ENCODE results near the gene XKR7. TPM values are rescaled to one million over a fixed set of nuclear protein-coding genes. Genes with fewer than 3 reads are reported as not detected.
A peak's percentile ranks its signal among the peaks of the same experiment; 100 is the strongest.

Gene XKR7
- total RNA-seq, 4 donors from 2014 or later, result not detected

DNA sequence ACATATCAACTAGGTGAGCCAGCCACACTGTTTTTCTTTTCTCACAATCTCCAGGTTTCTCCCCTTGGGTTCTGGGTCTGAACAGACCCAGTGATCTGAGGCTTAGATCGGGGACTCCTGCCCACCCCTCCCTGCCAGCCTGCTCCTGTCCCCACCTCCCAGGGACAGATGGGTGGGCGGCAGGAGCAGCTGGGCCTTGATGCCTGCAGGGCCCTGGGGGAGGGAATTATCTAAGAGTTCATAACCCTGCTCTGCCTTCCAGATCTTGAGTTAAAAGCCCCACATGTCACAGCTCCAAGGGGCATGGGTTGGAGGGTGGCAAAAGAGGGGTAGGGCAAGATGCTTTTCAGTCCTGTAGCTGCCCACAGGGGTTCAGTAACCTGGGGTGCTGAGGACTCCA is 5.2 kb upstream of the XKR7 start:
- Histone ChIP-seq H3K27me3 (peaks cover 62% of the 10 kb centered on the region), H3K4me1 (peaks cover under 1% of the 10 kb centered on the region), H3K9me3 (no peaks in the 10 kb centered on the region), H3K36me3 (no peaks in the 10 kb centered on the region), H3K27ac (no peak overlapping the region), H3K4me3 (no peak overlapping the region)
- no peak for DNase-seq (ENCODE audit: low spot score in 2 of 2)
- 14% methylated on average over 2 of the region's 2 CpGs for WGBS
- TF ChIP-seq, protein P1, sequence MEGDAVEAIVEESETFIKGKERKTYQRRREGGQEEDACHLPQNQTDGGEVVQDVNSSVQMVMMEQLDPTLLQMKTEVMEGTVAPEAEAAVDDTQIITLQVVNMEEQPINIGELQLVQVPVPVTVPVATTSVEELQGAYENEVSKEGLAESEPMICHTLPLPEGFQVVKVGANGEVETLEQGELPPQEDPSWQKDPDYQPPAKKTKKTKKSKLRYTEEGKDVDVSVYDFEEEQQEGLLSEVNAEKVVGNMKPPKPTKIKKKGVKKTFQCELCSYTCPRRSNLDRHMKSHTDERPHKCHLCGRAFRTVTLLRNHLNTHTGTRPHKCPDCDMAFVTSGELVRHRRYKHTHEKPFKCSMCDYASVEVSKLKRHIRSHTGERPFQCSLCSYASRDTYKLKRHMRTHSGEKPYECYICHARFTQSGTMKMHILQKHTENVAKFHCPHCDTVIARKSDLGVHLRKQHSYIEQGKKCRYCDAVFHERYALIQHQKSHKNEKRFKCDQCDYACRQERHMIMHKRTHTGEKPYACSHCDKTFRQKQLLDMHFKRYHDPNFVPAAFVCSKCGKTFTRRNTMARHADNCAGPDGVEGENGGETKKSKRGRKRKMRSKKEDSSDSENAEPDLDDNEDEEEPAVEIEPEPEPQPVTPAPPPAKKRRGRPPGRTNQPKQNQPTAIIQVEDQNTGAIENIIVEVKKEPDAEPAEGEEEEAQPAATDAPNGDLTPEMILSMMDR (IDR thresholded peaks at IDR 0.05), result no peak
- TF ChIP-seq POLR2A (IDR thresholded peaks at IDR 0.05), result no peak
- TF ChIP-seq EP300 (IDR thresholded peaks at IDR 0.05), result no peak

DNA sequence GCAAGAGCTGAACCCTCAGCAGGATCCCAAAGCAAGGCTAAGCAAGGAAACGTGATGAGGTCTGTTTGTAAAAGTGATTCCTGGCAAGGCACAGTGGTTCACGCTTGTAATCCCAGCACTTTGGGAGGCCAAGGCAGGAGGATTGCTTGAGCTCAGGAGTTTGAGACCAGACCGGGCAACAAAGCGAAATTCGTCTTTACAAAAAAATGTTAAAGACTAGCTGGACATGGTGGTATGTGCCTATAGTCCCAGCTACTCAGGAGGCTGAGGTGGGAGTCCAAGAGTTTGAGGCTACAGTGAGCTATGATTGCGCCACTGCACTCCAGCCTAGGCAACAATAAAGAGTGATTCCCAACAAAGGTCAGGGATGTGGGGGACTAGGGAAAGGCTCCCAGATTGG is 4.1 kb upstream of the XKR7 start:
- 65% methylated on average over 6 of the region's 6 CpGs for WGBS
- DNase-seq (ENCODE audit: low spot score in 2 of 2), result no peak
- Histone ChIP-seq H3K27me3 (peaks cover 67% of the 10 kb centered on the region), H3K4me1 (peaks cover 10% of the 10 kb centered on the region), H3K4me3 (no peak overlapping the region), H3K27ac (no peak overlapping the region), H3K36me3 (no peaks in the 10 kb centered on the region), H3K9me3 (no peaks in the 10 kb centered on the region)
- TF ChIP-seq POLR2AphosphoS5 (IDR thresholded peaks at IDR 0.05) (no peak), POLR2A (IDR thresholded peaks at IDR 0.05) (no peak), EP300 (IDR thresholded peaks at IDR 0.05) (no peak)
- TF ChIP-seq, protein P1 (IDR thresholded peaks at IDR 0.05), result no peak

DNA sequence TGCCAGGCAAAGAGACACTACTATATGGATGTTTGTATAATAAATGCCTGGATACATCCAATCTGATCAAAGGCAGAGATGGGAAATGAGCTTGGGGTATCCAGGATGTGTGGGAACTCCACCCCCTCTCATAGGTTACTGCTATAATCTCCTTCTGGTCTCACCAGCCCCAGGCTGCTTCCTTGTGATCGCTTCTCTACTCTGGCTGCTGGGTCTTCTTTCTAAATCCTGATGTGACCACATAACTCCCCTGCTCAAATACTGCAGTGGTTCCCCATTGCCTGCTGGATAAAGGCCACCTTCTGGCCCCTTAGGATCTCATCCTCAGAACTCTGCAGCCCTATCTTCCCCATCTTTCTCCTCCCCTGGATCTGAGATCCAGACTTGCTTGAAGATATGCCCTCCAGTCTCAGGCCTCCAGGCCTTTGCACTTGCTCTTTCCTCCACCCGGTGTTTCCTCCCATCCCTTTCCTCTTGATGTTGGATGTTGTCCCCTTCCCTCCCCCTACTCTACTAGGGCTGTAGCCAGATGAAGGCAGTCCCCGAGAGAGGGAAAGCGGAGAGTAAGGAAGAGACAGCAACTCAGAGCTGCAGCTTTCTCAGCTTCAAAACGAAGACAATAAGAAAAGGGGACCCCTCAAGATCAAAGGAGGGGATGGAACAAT is 828 bp upstream of the XKR7 start:
- Histone ChIP-seq H3K4me3 (no peak overlapping the region), H3K9me3 (no peaks in the 10 kb centered on the region), H3K27me3 (peaks cover 71% of the 10 kb centered on the region), H3K36me3 (no peaks in the 10 kb centered on the region), H3K4me1 (peaks cover 10% of the 10 kb centered on the region), H3K27ac (no peak overlapping the region)
- no peak for DNase-seq (ENCODE audit: low spot score in 2 of 2)
- WGBS, result 5% methylated on average over 5 of the region's 5 CpGs
- no peak for TF ChIP-seq EP300 (IDR thresholded peaks at IDR 0.05)
- TF ChIP-seq, protein P1 (IDR thresholded peaks at IDR 0.05), result no peak
- TF ChIP-seq POLR2A (IDR thresholded peaks at IDR 0.05), result no peak
- no peak for TF ChIP-seq POLR2AphosphoS5 (IDR thresholded peaks at IDR 0.05)

GRCh38 chr20:31968291-31969126 is 558 bp downstream of the XKR7 start:
- H3K4me3 ChIP-seq, result peak overlapping the region; percentile 36
- H3K27ac ChIP-seq, result no peak overlapping the region
- peaks cover 10% of the 10 kb centered on the region for H3K4me1 ChIP-seq
- peak in 1 of 2 donors; percentile 76 for DNase-seq (ENCODE audit: low spot score in 2 of 2)
- TF ChIP-seq EP300 (IDR thresholded peaks at IDR 0.05) (no peak), POLR2A (IDR thresholded peaks at IDR 0.05) (no peak), POLR2AphosphoS5 (IDR thresholded peaks at IDR 0.05) (peak in 1 of 3 donors; percentile 89)
- TF ChIP-seq, protein P1 (IDR thresholded peaks at IDR 0.05), result no peak
- no peaks in the 10 kb centered on the region for H3K36me3 ChIP-seq
- 13% methylated on average over 6 of the region's 57 CpGs for WGBS
- no peaks in the 10 kb centered on the region for H3K9me3 ChIP-seq
- H3K27me3 ChIP-seq, result peaks cover 74% of the 10 kb centered on the region

DNA sequence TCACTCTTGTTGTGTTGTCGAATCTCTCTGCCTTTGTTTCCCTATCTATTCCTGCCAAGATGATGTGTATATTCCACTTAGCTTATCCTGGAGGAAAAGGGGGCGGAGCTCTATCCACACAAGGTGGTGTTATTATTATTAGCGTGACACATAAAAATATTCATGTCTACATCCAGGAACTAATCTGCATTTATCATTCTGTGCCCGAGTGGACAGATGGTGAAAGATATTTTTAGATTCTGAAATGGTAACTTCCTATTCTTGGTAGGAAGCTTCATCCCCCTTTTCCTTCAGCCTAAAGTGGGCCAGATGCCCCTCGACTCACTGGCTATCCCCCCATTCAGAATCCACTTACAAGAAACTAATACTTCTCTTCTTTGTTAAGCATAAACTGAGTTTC is 2.0 kb downstream of the XKR7 start:
- H3K9me3 ChIP-seq, result no peaks in the 10 kb centered on the region
- H3K27me3 ChIP-seq, result peaks cover 80% of the 10 kb centered on the region
- H3K4me3 ChIP-seq, result no peak overlapping the region
- peaks cover 10% of the 10 kb centered on the region for H3K4me1 ChIP-seq
- no peaks in the 10 kb centered on the region for H3K36me3 ChIP-seq
- no peak for DNase-seq (ENCODE audit: low spot score in 2 of 2)
- H3K27ac ChIP-seq, result no peak overlapping the region
- no peak for TF ChIP-seq EP300 (IDR thresholded peaks at IDR 0.05)
- TF ChIP-seq, protein P1 (IDR thresholded peaks at IDR 0.05), result no peak
- TF ChIP-seq POLR2A (IDR thresholded peaks at IDR 0.05), result no peak
- no peak for TF ChIP-seq POLR2AphosphoS5 (IDR thresholded peaks at IDR 0.05)
- WGBS, result 74% methylated on average over 5 of the region's 5 CpGs
